Islet precursor cell (in vitro differentiated cells): ENCODE measurements around the gene PELI2.
"Not testable (repeated sequence)": the region's sequence is repeated elsewhere in the genome, so short reads cannot be mapped to it uniquely, and the experiment has no call there.

ENCODE experiments used
- DNase-seq: peaks from one replicate; pipeline ENCODE4 v3.0.0-alpha.2; 2018

Gene PELI2

DNA sequence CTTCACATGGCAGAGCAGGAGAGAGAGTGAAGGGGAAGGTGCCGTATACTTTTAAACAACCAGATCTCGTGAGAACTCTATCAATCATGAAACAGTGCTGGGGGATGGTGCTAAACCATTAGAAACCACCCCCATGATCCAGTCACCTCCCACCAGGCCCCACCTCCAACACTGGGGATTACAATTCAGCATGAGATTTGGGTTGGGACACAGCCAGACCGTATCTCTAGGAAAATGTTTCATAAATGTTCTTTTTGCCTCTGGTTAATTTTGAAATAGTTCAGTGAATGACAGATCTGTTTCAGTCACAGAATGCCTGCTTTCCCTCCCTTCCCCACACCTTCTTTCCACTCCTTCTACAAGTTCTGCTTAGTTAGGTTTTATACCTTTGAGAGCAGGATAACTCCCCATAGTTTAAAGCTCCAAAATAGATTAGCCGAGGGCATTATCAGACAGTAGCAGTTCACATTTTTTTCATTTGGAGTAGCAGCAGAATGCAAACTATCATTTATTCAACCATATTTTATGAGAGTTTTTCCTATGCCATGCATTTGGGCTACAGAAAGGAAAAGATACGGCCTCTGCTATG lies 27.1 kb downstream of the PELI2 start:
- no peak for DNase-seq

DNA sequence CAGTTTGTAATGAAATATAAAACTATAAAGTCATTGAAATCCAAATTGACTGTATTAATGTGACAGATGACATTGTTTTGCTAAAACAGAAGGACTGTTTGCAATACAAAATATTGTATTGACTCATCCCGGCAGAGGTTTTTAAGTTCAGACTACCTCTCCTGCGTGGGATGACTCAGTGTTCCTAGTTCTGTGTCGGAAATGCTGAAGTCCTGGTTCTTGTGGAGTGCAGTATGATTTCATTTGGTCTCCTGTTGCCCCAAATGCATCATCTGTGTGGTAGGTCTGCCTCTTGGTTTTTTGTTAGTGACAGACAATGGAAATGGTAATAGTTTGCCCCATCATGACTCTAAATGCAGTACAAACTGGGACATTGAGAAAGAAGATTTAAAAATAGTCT lies 27.8 kb downstream of the PELI2 start:
- DNase-seq: no peak

DNA sequence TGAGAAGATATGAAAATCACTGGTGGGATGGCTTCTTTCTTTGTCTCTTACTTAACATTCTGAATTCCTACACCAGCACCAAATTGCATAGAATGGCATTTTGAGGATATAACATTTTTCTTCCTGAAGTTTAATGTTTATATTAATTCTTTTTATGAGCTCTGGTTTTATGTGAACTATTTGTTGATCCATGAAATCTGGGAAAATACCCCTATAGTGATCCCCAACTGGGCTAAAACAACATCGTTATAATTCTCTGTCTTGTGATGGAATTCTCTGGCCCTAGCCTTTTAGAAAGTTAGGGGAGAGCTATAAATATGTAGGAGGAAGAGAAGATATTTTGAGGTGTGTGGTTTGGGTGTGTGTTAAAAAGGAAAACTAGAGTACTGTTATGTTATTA lies 29.2 kb downstream of the PELI2 start:
- DNase-seq: no peak

DNA sequence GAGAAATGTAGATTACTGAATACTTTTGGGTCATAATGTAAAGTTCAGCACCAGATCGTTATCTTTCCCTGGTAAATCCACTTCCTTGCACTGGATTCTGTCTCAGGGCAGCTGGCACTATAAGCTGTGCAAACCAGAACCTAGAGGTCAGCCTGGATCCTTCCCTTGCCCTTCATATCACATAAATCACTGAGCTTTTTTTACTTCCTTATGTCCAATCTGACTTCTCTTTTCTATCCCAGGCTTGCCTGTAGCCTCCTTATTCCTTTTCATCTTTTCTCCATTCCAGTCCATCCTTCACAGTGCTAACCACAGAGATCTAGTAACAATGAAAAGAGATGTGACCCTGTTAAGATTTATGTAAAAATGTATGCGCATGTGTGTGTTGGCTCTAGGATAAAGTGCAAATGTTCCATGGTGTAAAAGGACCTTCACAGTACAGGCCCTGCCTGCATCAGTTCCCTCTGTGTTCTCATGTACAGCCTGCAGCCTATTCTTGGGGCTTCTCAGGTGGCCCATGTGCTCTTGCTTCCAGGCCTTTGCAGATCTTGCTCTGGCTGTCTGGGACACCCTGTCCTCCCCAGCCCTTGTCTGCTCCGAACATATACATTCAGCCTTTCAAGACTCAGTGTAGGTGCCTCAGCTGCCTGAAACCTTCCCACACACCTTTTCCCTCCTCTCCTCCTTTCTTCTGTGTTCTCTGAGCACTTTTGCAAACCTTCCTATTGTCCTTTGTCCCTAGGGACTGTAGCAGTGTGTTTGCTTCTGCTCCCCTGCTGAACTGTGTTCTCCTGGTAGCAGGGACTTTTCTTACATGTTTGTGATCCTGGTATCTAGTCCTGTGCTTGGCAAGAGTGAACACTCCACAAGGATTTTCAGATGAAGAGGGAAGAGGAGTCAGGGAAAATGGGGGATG lies 30.0 kb downstream of the PELI2 start:
- no peak for DNase-seq

DNA sequence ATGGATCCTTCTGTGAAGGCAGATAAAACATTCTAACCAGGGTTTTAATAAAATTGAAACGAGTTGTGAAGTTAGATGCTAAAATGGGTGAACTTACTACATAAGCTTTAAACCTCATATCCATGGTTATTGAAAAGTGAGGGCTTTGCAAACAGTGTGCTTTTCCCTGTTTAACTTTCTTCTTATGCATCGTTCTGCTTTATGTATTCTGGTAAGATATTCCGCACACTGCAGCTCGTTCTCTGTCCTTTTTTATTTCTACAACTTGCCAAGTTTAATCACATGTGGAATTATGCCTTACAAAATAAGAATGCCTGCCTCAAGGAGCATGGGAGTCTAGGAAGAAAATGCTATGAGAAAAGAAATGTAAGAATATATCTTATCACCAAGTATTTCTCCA lies 30.9 kb downstream of the PELI2 start:
- no peak for DNase-seq

DNA sequence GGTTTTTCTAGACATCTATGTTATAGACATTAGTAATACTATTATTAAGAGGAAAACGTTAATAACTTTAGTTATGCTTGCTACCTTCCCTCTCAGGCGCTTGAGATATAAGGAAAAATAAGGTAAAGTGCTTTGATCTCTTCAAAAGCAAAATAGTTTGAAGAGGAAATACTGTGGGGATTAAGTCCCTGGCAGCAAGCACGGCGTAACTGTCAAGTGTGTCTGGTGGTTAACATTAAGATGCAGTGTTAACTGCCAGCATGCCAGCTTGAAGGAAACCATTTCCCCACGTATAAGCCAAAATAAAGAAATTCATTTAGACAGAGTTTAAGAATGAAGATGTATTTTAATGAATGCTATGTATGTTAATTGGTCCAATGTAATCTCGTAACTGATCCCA lies 31.8 kb downstream of the PELI2 start:
- no peak for DNase-seq

DNA sequence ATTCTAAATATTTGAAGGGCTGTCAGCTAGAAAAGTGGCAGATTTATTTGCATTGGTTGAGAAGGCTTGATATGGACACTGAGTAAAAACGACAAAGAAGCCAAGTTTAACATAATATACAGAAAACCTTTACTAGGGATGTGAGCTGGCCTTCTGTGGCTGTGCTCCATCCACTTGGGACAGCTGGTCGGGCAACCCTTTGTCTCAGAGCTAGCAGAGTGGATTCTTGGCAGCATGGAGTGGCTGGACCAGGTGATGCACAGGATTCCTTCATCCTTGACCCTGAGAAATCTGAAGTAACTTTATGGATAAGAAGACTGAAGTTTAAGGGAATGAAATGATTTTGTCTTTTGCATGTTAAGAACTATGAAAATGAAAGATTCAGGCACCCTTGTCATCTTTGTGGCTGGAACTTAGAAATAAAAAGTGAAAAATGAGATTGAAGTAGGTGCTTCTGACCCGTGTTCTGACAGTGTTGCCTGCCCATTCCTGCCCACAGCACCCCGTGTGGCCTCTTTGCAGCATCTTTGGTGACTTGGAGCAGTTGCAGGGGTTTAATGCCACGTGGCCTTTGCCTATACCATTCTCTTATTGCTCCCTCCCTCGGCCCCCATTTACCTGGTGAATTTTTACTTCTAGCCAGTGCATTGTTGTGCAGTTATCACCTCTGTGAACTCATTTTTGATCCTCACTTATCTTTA lies 32.6 kb downstream of the PELI2 start:
- no peak for DNase-seq

DNA sequence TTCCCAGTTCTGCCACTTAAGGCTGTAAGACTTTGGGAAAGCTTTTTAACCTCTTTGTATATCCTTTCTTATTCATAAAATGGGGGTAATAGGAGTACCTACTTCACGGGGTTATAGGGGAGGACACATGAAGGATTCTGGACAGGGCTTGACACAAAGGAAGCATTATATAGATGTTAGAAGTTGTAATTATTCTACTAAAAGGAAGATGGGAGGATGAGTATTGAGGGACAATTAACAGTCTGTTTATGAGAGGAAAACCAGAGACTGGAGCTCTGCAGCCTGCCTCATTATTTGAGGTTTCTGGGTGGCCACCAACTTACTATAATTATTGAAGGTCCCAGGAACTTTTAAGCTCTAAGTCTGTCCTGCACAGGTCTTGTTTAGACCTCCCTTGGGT lies 34.0 kb downstream of the PELI2 start:
- DNase-seq: no peak

DNA sequence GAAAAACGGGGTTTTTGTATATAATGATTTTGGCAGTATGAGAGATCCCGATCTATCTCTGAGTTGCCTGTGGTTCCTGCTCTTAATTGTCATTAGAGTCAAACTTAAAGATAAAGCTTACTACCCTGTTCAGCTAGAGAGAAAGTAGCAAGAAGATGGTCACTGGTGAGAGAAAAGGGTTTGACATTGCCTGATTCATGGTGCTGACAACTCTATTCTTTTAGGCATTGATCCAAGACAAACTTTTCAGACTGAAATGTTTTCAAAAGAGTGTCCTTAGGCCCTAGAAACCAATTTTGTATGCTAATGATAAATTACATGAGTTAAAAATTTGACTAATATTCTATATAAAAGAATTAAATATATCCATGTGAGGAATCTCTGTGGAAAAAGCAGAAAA lies 35.1 kb downstream of the PELI2 start:
- no peak for DNase-seq

DNA sequence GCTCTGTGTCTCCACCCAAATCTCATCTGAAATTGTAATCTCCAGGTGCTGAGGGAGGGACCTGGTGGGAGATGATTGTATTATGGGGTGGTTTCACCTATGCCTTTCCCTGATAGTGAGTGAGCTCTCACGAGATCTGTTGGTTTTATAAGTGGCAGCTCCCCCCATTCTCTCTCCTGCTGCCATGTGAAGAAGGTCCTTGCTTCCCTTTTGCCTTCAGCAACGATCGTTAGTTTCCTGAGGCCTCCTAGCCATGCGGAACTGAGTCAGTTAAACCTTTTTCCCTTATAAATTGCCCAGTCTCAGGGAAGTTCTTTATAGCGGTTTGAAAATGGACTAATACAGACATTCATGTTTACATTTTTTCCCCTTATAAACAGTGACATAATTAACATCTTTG lies 36.1 kb downstream of the PELI2 start:
- DNase-seq: no peak

DNA sequence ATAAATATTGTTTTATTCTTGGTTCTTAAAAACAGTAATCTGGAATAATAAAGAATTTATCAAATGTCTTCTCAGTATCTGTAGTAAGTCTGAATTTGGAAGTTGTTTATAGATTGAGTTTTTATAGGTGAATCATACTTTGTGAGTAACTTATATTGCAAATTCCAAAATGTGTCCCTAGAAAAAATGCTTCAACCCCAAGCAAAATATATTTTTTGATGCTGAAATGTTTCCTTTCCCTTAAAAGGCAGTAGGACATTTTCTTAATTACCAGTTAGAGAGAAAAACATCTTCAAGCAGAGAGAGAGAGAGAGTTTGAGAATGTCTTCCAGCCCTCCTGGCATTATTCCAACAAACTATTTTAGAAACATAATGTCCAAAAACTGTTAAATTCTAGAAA lies 37.9 kb downstream of the PELI2 start:
- no peak for DNase-seq

DNA sequence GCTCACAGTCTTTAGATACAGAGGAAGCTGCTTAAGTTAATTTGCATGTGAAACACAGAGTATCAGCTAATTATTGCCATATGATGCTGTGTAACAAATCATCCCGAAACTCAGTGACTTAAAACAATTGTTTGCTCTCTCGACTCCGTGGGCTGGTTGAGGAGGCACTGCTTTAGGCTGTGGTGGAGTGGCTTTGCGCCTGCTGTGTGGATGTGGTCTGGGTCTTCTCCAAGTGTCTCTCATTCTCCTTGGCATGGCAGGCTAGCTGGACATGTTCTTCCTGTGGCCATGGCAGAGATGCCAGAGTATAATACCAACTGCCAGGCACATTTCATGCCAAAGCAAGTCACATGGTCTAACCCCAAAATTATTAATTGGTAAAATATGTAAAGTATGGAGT lies 40.9 kb downstream of the PELI2 start:
- DNase-seq: no peak

DNA sequence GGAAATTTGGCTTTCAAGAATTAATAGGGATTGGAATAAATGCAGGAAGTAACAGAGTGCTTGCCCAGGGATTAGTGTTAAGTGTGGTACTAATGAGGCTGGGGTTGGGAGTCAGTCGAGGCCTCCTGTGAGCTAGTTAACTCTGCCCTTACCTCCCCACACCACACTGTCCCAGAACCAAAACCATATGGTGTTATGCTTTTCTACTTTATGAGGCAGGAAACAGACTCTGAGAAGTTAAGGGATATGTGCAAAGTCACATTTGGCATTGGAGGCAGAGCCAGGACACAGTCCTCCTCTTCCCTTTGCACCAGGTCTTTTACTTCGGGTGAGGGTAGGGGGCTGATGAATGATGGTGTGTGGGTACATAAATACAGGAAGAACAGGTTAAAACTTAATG lies 41.9 kb downstream of the PELI2 start:
- DNase-seq: no peak

DNA sequence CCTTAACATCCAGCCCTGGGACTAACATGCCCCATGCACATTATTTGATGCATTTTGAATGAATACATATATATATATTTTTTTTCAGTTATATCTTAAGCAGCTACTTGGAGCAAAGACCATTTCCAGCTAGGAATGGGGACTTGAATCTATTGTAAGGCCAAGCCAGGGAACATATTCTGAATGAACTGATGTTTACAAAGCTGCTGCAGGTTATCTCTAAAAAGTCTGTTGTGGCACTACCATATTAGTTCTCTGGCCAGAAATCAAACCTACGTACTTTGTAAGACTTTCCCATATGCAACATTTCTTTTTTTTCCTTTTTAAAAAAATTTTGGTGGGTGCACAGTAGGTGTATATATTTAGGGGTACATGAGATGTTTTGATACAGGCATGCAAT lies 43.4 kb downstream of the PELI2 start:
- no peak for DNase-seq

DNA sequence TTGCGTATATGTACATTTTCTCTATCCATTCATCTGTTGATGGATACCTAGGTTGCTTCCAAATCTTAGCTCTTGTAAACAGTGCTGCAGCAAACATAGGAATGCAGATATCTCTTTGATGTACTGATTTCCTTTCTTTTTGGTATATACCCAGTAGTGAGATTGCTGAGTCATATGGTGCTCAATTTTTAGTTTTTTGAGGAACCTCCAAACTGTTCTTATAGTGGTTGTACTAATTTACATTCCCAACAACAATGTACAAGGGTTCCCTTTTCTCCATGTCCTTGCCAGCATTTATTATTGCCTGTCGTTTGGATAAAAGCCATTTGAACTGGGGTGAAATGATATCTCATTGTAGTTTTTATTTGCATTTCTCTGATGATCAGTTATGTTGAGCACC lies 44.3 kb downstream of the PELI2 start:
- DNase-seq: no peak

DNA sequence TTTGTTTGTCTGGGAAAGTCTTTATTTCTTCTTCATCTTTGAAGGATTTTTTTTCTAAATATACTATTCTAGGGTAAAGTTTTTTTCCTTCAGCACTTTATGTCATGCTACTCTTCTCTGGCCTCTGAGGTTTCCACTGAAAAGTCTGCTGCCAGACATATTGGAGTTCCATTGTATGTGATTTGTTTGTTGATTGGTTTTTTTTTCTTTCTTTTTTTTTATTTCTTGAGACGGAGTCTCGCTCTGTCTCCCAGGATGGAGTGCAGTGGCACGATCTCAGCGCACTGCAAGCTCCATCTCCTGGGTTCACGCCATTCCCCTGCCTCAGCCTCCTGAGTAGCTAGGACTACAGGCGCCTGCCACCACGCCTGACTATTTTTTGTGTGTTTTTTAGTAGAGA lies 48.4 kb downstream of the PELI2 start:
- DNase-seq: not testable (repeated sequence)

DNA sequence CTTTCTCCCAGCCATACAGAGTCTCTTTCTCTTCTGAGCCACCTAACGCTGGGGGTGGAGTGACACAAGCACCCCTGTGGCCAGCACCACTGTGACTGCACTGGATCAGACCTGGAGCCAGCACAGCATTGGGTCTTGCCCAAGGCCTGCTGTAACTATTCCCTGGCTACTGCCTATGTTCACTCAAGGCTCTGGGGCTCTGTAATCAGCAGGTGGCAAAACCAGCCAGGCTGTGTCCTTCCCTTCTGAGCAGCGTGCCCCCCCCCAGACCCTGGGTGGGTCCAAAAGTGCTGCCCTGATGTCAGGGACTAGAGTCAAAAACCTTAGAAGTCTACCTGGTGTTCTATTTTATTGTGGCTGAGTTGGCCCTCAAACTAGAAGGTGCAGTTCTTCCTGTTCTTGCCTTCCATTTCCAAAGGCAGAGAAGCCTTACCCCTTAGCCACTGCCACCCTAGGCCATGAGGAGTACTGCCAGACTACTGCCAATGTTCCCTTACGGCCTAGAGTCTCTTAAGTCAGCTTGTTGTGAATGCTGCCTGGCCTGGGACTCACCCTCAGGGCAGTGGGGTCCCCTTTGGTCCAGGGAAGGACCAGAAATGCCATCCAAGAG lies 49.9 kb downstream of the PELI2 start:
- no peak for DNase-seq

DNA sequence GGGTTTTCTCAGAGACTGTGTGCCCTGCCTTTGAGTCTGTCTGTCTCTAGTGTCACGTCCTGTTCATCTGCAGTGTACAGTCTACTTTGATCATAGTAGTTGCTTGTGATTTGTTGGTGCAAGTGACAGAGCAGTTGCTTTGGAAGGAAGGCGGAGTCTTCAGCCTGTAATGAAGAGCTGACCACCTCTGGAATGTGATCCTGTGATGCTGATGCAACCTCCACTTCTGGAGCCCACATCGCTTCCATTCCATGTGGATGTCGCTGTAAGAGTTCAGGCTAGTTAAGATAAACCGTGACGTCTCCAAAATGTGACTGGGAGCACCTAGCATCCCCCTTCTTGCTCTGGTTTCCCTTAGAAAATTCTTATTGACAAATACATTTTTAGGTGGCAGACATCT lies 51.8 kb downstream of the PELI2 start:
- DNase-seq: peak; percentile 64

DNA sequence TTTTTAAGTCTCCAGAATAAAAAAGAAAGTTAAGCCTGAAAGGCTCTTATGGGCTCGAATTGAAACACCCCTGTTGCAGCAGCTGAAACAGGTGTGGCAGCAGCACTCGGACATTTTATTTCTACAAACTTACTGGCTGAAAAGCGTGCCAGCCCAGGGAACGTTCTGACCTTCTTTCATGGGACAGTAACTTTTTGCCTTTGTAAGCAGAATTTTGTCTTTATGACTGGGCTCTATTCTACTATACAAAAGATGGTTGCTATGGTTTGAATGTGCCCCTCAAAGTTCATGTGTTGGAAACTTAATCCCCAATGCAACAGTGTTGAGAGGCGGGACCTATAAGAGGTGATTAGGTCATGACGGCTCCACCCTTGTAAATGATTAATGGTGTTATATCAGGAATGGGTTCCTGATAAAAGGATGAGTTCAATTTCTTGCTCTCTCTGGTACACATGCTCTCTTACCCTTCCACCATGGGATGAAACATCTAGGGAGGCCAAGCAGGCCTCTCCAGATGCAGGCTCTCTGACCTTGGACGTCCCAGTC lies 52.7 kb downstream of the PELI2 start:
- DNase-seq: no peak

DNA sequence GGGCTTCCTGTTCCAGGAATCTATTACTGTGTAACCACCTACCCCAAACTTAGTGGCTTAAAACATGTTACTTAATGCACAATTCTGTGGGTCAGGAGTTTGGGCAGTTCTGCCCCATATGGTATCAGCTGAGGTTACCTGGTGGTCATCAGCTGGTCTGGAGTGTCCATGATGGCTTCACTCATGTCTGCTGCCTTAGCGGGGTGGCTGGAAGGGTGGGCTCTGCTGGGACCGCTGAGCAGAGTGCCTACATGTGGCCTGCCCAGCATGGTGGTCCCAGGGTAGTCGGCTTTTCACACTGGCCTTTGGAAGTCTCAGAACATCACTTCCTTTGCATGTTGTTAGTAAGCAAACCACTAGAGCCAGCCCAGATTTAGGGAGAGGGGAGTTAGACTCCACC lies 53.9 kb downstream of the PELI2 start:
- DNase-seq: no peak

DNA sequence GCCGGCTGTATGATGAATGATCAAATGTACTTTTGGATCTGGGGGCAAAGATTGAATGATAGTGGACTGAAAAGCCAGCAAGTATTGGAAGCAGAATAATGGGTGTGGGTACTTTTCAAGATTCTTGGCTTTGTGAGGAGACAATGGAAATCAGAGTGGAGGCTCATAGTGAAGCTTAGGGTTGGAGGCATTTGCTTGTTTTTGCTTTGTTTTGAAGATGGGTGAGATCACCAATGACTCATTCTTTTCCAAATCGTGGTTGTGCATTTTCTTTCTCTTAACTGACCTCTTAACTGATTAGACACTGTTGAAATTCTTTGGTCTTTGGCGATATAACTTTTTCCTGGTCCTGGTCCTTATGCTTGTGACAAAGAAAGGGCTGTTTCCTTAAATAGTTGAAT lies 54.4 kb downstream of the PELI2 start:
- DNase-seq: no peak

DNA sequence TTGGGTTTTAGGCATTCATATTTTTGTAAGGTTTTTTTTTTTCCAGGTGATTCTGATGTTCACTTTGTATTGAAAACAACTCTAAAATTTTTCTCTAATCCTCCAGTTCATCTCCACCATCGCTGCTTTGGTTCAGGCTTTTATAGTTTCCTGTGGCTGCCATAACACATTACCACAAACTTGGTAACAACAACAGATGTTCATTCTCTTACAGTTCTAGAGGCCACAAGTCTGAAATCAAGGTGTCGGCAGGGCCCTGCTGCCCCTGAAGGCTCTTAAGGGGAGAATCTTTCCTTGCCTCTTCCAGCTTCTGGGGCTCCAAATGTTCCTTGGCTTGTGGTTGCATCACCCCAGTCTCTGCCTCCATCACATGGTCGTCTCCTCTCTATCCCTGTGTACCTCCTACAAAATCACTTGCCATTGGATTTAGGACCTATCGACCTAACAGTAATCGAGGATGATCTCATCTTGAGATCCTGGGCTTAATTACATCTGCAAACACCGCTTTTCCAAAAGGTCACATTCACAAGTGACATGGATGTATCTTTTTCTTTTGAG lies 55.2 kb downstream of the PELI2 start:
- no peak for DNase-seq

DNA sequence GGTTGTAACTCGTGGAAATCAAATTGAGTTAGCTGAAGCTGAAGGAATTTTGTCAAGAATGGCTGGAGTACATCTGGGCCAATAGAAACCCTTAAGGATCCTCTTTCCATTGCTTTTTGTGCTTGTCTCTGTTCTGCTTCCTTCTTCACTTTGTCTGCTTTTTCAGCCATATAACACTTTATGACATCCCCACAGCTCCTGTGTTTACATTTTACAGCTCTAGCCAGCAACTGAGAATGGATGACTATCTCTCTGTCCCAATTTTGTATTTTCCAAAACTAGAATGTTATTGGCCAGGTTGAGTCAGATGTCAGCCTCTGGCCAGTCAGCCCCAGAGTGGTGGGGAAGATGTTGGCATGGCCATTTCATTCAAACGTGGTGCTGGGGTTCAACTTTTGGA lies 57.6 kb downstream of the PELI2 start:
- DNase-seq: no peak
